Measurements from ENCODE around the gene IFNAR1. TPM values are rescaled to one million over a fixed set of nuclear protein-coding genes. Genes with fewer than 3 reads are reported as not detected.

IFNAR1 gene
- total RNA-seq, 3 donors from 2014 or later (not counting 1 experiment from before 2014, with no cell fraction given) = 15.0 to 21.3 (median 19.3) TPM

GRCh38 chr21:33330726-33331125, 6.0 kb downstream of the IFNAR1 start:
- peaks cover 33% of the 10 kb centered on the region for H3K4me1 ChIP-seq (ENCODE audit: control insufficient read depth, insufficient read depth, low read length)
- no peak for DNase-seq
- Mint-ChIP-seq H3K9me3 (peaks cover 2 to 11% of the 10 kb centered on the region in 2 donors), H3K27me3 (ENCODE audit: low read depth in 2 of 2) (no peaks in the 10 kb centered on the region), H3K4me1 (peaks cover 33 to 59% of the 10 kb centered on the region in 2 donors), H3K36me3 (peaks cover 16% of the 10 kb centered on the region), H3K27ac (no peak overlapping the region), H3K4me3 (no peak overlapping the region)
- H3K27me3 ChIP-seq (ENCODE audit: control insufficient read depth, insufficient read depth, low read length) = no peaks in the 10 kb centered on the region
- WGBS (ENCODE audit: insufficient coverage) = 88% methylated on average over 3 of the region's 3 CpGs
- peaks cover 7% of the 10 kb centered on the region for H3K36me3 ChIP-seq (ENCODE audit: control insufficient read depth, insufficient read depth, low read length)
- intact Hi-C loops (cut with micrococcal nuclease) = no loop called here
- ATAC-seq = peak in 1 of 3 donors; percentile 24
- TF ChIP-seq CTCF (IDR thresholded peaks at IDR 0.05) = no peak
- no peaks in the 10 kb centered on the region for H3K9me3 ChIP-seq (ENCODE audit: control insufficient read depth, insufficient read depth, low read length)
- no peak overlapping the region for H3K27ac ChIP-seq (ENCODE audit: low read length)
- H3K4me3 ChIP-seq (ENCODE audit: low read length) = no peak overlapping the region

GRCh38 chr21:33332143-33332542, 7.4 kb downstream of the IFNAR1 start:
- intact Hi-C loops (cut with micrococcal nuclease) = no loop called here
- H3K4me3 Mint-ChIP-seq = peak overlapping the region; percentile 4
- peaks cover 23% of the 10 kb centered on the region for H3K4me1 ChIP-seq (ENCODE audit: control insufficient read depth, insufficient read depth, low read length)
- H3K4me3 ChIP-seq (ENCODE audit: low read length) = no peak overlapping the region
- peaks cover 7% of the 10 kb centered on the region for H3K36me3 ChIP-seq (ENCODE audit: control insufficient read depth, insufficient read depth, low read length)
- peaks cover 33 to 56% of the 10 kb centered on the region in 2 donors for H3K4me1 Mint-ChIP-seq
- no peaks in the 10 kb centered on the region for H3K9me3 ChIP-seq (ENCODE audit: control insufficient read depth, insufficient read depth, low read length)
- no peak for ATAC-seq
- H3K27me3 Mint-ChIP-seq (ENCODE audit: low read depth in 2 of 2) = no peaks in the 10 kb centered on the region
- H3K9me3 Mint-ChIP-seq = peaks cover 2 to 11% of the 10 kb centered on the region in 2 donors
- H3K36me3 Mint-ChIP-seq = peaks cover 16% of the 10 kb centered on the region
- H3K27ac ChIP-seq (ENCODE audit: low read length) = no peak overlapping the region
- no CpG with 5 or more reads among the region's 1 CpG for whole genome bisulfite sequencing (ENCODE audit: insufficient coverage)
- TF ChIP-seq CTCF (IDR thresholded peaks at IDR 0.05) = no peak
- peak in 1 of 2 donors; percentile 26 for DNase-seq
- H3K27me3 ChIP-seq (ENCODE audit: control insufficient read depth, insufficient read depth, low read length) = no peaks in the 10 kb centered on the region
- peak overlapping the region in 1 of 2 donors; percentile 59 for H3K27ac Mint-ChIP-seq

- Mint-ChIP-seq H3K9me3 (peaks cover 2 to 11% of the 10 kb centered on the region in 2 donors), H3K27ac (no peak overlapping the region), H3K27me3 (ENCODE audit: low read depth in 2 of 2) (no peaks in the 10 kb centered on the region), H3K4me1 (peaks cover 20 to 42% of the 10 kb centered on the region in 2 donors), H3K4me3 (no peak overlapping the region), H3K36me3 (peaks cover 16% of the 10 kb centered on the region)
- WGBS (ENCODE audit: insufficient coverage) = 61% methylated on average over 3 of the region's 4 CpGs
- ATAC-seq (no peak), DNase-seq (no peak)
- peaks cover 17% of the 10 kb centered on the region for H3K4me1 ChIP-seq (ENCODE audit: control insufficient read depth, insufficient read depth, low read length)
- no peaks in the 10 kb centered on the region for H3K9me3 ChIP-seq (ENCODE audit: control insufficient read depth, insufficient read depth, low read length)
- peaks cover 10% of the 10 kb centered on the region for H3K36me3 ChIP-seq (ENCODE audit: control insufficient read depth, insufficient read depth, low read length)
- H3K27me3 ChIP-seq (ENCODE audit: control insufficient read depth, insufficient read depth, low read length) = no peaks in the 10 kb centered on the region
- H3K4me3 ChIP-seq (ENCODE audit: low read length) = no peak overlapping the region
- intact Hi-C loops (cut with micrococcal nuclease) = no loop called here
- TF ChIP-seq CTCF (IDR thresholded peaks at IDR 0.05) = no peak
- no peak overlapping the region for H3K27ac ChIP-seq (ENCODE audit: low read length)
Measured at GRCh38 chr21:33334191-33334590, 9.4 kb downstream of the IFNAR1 start.

- 84% methylated on average over 2 of the region's 2 CpGs for WGBS (ENCODE audit: insufficient coverage)
- intact Hi-C loops (cut with micrococcal nuclease) = no loop called here
- Histone ChIP-seq H3K27me3 (ENCODE audit: control insufficient read depth, insufficient read depth, low read length) (no peaks in the 10 kb centered on the region), H3K9me3 (ENCODE audit: control insufficient read depth, insufficient read depth, low read length) (no peaks in the 10 kb centered on the region), H3K4me3 (ENCODE audit: low read length) (no peak overlapping the region), H3K27ac (ENCODE audit: low read length) (no peak overlapping the region), H3K4me1 (ENCODE audit: control insufficient read depth, insufficient read depth, low read length) (peaks cover 17% of the 10 kb centered on the region), H3K36me3 (ENCODE audit: control insufficient read depth, insufficient read depth, low read length) (peaks cover 10% of the 10 kb centered on the region)
- Mint-ChIP-seq H3K36me3 (peaks cover 16% of the 10 kb centered on the region), H3K27ac (no peak overlapping the region), H3K4me3 (no peak overlapping the region), H3K9me3 (peaks cover 2 to 11% of the 10 kb centered on the region in 2 donors), H3K4me1 (peaks cover 20 to 42% of the 10 kb centered on the region in 2 donors), H3K27me3 (ENCODE audit: low read depth in 2 of 2) (no peaks in the 10 kb centered on the region)
- DNase-seq (no peak), ATAC-seq (no peak)
- no peak for TF ChIP-seq CTCF (IDR thresholded peaks at IDR 0.05)
Measured at GRCh38 chr21:33334824-33335223, 10.1 kb downstream of the IFNAR1 start.
